Kidney (tissue), 14 donors: ENCODE data around the gene MAP3K13. TPM values are rescaled to one million over a fixed set of nuclear protein-coding genes. Genes with fewer than 3 reads are reported as not detected.
"Not testable (repeated sequence)": the region's sequence is repeated elsewhere in the genome, so short reads cannot be mapped to it uniquely, and the experiment has no call there.

Experiments used
- DNase-seq, 5 donors: peaks; one replicate each; pipeline ENCODE4 v3.0.0-alpha.2; 2013 to 2020
- FAIRE-seq: peaks from 2 replicates; lab custom pipeline; 2012; peaks lifted over from hg19 to GRCh38; lab: Jason Lieb, UNC
- H3K27ac ChIP-seq, 2 donors: one replicate each; pipeline ENCODE4 v1.7.0; 2013; ENCODE audit warnings: low read depth in 2 of 2, low read length in 2 of 2, inconsistent platforms in 1 of 2
- H3K27me3 ChIP-seq: one replicate; pipeline ENCODE4 v1.7.1; 2013; ENCODE audit warnings: low read length, inconsistent platforms; ENCODE audit not compliant: control insufficient read depth, insufficient read depth
- H3K36me3 ChIP-seq, 3 donors: one replicate each; pipeline versions ENCODE4 v1.7.0 to v1.7.1; 2013; ENCODE audit warnings: low read length in 3 of 3, control low read depth in 1 of 3, inconsistent platforms in 1 of 3; ENCODE audit not compliant: insufficient read depth in 3 of 3, control insufficient read depth in 2 of 3
- H3K4me1 ChIP-seq, 3 donors: one replicate each; pipeline versions ENCODE4 v1.7.0 to v1.7.1; 2013; ENCODE audit warnings: low read length in 3 of 3, inconsistent platforms in 1 of 3, low read depth in 1 of 3; ENCODE audit not compliant: control insufficient read depth in 2 of 3, insufficient read depth in 2 of 3
- H3K4me3 ChIP-seq, 3 donors: one replicate each; pipeline versions ENCODE4 v1.7.0 to v1.8.1; 2013; ENCODE audit warnings: low read length in 3 of 3, control low read depth in 1 of 3, inconsistent platforms in 1 of 3
- H3K9ac ChIP-seq, 3 donors: one replicate each; pipeline versions ENCODE4 v1.7.0 to v1.7.1; 2013; ENCODE audit warnings: low read length in 3 of 3, control low read depth in 1 of 3, inconsistent platforms in 1 of 3
- H3K9me3 ChIP-seq, 3 donors: one replicate each; pipeline versions ENCODE4 v1.7.0 to v1.7.1; 2013; ENCODE audit warnings: low read length in 3 of 3, control low read depth in 1 of 3, inconsistent platforms in 1 of 3; ENCODE audit not compliant: control insufficient read depth in 2 of 3, insufficient read depth in 1 of 3
- CTCF ChIP-seq: IDR thresholded peaks from 3 replicates; pipeline ENCODE4 v1.5.1; 2012; ENCODE audit warnings: mild to moderate bottlenecking, moderate library complexity, borderline replicate concordance; ENCODE audit not compliant: insufficient read depth; ENCODE audit errors: extremely low read depth
- intact Hi-C: fragments of 100-400 bp; cut with DNase I; formaldehyde crosslinking; loops from one replicate; pipeline ENCODE4 v1.11.1; 2022
- polyA plus RNA-seq: library from polyadenylated mRNA; stranded (reverse); fragments of 350-450 nt; fragmentation: Illumina TruSeq; extraction: RNeasy Lipid Tissue Mini Kit (QIAGEN cat#74804); gene quantifications from one replicate; pipeline ENCODE4 v1.2.3, GENCODE V29; 2014; ENCODE audit warnings: low read depth, low replicate concordance; ENCODE audit not compliant: insufficient read depth
- total RNA-seq: library from RNA; stranded (reverse); fragmentation: NEBNext Ultra II Directional; extraction: Animal tissue kit (Norgen Biotek cat#: 25700); gene quantifications from one replicate; pipeline ENCODE4 v1.2.1, GENCODE V29; 2021
- donor health status: control.
- donor health status: control.
- donor health status: control.
- donor health status: control.
- donor health status: control.
- donor health status: DM: yes; HTN: yes; CAD: no.
- donor health status: Normal renal cell carcinoma (clear cell type).

Gene MAP3K13
- total and polyA plus RNA-seq, 2 donors from 2014 or later: 33.0 to 44.1 TPM

GRCh38 chr3:185371306-185372074, 8.6 kb downstream of the MAP3K13 start:
- no peak for TF ChIP-seq CTCF
- intact Hi-C loops: no loop called here
- no peaks in the 10 kb centered on the region for H3K27me3 ChIP-seq
- no peak overlapping the region for H3K9ac ChIP-seq
- H3K4me1 ChIP-seq: peaks cover 0 to 7% (median 0%) of the 10 kb centered on the region in 3 donors
- H3K27ac ChIP-seq: no peak overlapping the region
- FAIRE-seq: no peak
- H3K4me3 ChIP-seq: no peak overlapping the region
- H3K9me3 ChIP-seq: no peaks in the 10 kb centered on the region
- peak in 1 of 5 donors; percentile 21 for DNase-seq
- no peaks in the 10 kb centered on the region for H3K36me3 ChIP-seq

GRCh38 chr3:185381320-185382058, 18.6 kb downstream of the MAP3K13 start:
- no peaks in the 10 kb centered on the region for H3K36me3 ChIP-seq
- no peak for DNase-seq
- FAIRE-seq: no peak
- H3K9ac ChIP-seq: no peak overlapping the region
- no peaks in the 10 kb centered on the region for H3K9me3 ChIP-seq
- intact Hi-C loops: no loop called here
- H3K4me1 ChIP-seq: no peaks in the 10 kb centered on the region
- no peak overlapping the region for H3K27ac ChIP-seq
- H3K27me3 ChIP-seq: no peaks in the 10 kb centered on the region
- no peak for TF ChIP-seq CTCF
- no peak overlapping the region for H3K4me3 ChIP-seq

GRCh38 chr3:185382154-185382553, 19.2 kb downstream of the MAP3K13 start:
- Histone ChIP-seq H3K36me3 (no peaks in the 10 kb centered on the region), H3K9me3 (no peaks in the 10 kb centered on the region), H3K4me1 (no peaks in the 10 kb centered on the region), H3K9ac (no peak overlapping the region), H3K4me3 (no peak overlapping the region), H3K27ac (no peak overlapping the region), H3K27me3 (no peaks in the 10 kb centered on the region)
- intact Hi-C loops: no loop called here
- no peak for TF ChIP-seq CTCF
- no peak for DNase-seq
- no peak for FAIRE-seq

- FAIRE-seq, H3K27ac ChIP-seq, H3K9me3 ChIP-seq, intact Hi-C loops, H3K36me3 ChIP-seq, H3K27me3 ChIP-seq, H3K9ac ChIP-seq, H3K4me3 ChIP-seq, H3K4me1 ChIP-seq, DNase-seq: not testable (repeated sequence)
These were observed 23.6 kb downstream of the MAP3K13 start for GRCh38 chr3:185386515-185386914.
